ENCODE measurements around the gene ATRN. TPM values are rescaled to one million over a fixed set of nuclear protein-coding genes. Genes with fewer than 3 reads are reported as not detected.
A peak's percentile ranks its signal among the peaks of the same experiment; 100 is the strongest.

Gene ATRN
- total RNA-seq, 1 experiment from 2014 or later: 21.6 TPM

GRCh38 chr20:3681352-3681930 is 210.6 kb downstream of the ATRN start:
- in situ Hi-C loops (cut with HindIII; ENCODE audit: low sequenced_read_pairs): no loop called here
- no peak for DNase-seq (ENCODE audit: low spot score)

DNA sequence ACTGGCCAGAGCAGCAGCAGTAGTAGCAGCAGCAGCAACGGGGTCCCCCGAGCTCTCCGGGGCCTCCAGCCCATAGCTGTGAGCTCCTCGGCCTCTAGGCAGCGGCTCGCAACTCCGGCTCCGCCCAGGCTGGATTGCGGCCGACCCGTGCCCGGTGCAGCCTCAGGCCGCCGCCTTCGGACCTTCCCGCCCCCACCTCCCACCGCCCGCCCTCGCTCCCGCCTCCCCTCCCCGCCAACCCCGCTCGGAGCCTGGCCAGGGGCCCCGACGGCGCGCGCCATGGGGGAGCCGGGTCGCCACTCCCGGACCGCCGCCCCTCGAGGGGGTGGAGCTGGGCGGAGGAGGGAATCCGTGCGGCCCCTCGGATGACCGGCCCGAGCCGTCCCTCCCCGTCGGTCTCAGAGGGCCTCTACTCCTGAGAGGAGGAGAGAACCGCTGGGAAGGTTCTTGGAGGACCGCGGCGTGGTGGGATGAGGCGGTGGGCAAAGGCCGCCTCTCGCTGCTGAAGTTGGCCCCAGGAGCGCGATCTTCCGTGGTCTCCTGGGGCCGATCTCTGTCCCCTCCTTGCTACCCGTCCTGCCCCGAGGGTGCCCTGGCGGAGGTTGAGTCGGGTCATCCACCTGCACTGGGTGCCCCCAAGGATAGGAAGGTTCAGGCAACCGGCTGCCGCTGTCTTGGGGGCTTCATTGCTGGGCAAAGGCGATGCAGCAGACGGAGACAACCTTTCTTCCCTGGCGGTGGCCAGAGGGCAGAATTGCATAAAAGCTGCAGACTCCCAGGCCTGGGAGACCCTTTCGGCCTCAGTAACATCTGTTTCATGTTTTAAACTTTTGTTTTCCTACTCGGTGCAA is 211.3 kb downstream of the ATRN start, which contains the start of gene ADAM33:
Gene ADAM33 (minus strand): TSS at position 80 of the 851 bp plus-strand sequence. CDS start 6 bp downstream, at position 74.
- in situ Hi-C loops (cut with HindIII; ENCODE audit: low sequenced_read_pairs): no loop called here
- no peak for DNase-seq (ENCODE audit: low spot score)

DNA sequence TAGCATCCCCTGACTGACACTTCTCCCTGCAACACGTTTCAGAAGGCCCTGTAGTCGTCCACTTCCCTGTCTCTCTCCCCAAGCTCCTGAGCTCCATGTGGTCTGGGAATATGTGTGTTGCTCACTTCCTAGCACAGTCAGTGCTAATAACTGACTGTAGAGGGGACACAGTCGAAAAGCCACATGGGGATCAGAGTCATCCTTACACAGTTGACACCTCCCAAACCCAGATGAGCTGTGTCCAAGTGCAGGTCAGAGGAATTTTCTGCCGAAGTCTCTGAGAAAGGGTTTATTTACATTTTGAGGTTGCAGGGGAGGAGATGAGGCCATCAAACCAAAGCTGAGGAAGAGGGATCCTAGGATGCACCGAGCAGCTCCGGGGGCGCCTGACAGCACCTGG is 214.5 kb downstream of the ATRN start:
- in situ Hi-C loops (cut with HindIII; ENCODE audit: low sequenced_read_pairs): no loop called here
- no peak for DNase-seq (ENCODE audit: low spot score)

GRCh38 chr20:3686421-3686820 is 215.6 kb downstream of the ATRN start:
- DNase-seq (ENCODE audit: low spot score): no peak
- in situ Hi-C loops (cut with HindIII; ENCODE audit: low sequenced_read_pairs): no loop called here

DNA sequence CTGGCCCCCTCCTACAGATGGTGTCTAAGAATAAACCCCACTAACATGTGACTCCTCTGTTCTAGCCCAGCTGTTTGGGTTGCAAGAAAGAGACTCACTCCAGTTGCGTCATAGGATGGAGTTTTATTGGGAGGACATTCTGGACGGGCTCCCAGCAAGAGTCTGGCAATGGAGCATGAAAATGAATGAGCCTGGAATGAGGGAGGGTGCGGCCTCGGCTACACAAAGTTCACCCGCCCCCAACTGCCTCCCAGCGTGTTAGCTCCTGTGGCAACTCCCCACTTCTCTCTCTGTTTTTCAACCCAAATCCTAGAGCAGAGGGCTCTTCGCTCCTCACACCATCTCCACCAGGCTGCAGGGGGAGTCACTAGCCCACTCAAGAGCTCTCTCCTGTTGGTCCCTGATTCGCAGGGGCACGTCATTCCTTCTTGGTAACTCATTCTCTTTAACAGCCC is 216.1 kb downstream of the ATRN start:
- peak; percentile 21 for DNase-seq (ENCODE audit: low spot score)
- in situ Hi-C loops (cut with HindIII; ENCODE audit: low sequenced_read_pairs): no loop called here

GRCh38 chr20:3687655-3688054 is 216.8 kb downstream of the ATRN start:
- peak; percentile 25 for DNase-seq (ENCODE audit: low spot score)
- in situ Hi-C loops (cut with HindIII; ENCODE audit: low sequenced_read_pairs): no loop called here

DNA sequence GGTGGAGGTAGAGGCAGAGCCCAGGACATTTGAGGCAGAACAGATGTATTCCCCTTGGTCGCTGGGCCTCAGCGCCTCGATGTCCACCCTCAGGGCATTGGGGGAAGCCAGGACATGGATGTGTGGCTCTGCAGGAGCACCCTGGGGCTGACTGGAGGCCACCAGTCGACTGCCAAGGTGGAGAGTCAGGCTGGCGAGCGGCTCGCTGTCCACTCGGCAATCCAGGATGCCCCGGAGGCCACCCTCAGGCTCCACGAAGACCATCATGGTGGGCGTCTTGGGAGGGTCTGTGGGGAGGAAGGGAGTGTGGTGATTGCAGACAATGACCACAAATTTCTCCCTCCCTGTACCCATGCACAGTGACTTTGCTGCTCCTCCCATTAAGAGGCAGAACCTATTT is 219.2 kb downstream of the ATRN start:
- DNase-seq (ENCODE audit: low spot score): no peak
- in situ Hi-C loops (cut with HindIII; ENCODE audit: low sequenced_read_pairs): no loop called here

- in situ Hi-C loops (cut with HindIII; ENCODE audit: low sequenced_read_pairs): no loop called here
- DNase-seq (ENCODE audit: low spot score): no peak
Measured at GRCh38 chr20:3690413-3690812, 219.6 kb downstream of the ATRN start.

DNA sequence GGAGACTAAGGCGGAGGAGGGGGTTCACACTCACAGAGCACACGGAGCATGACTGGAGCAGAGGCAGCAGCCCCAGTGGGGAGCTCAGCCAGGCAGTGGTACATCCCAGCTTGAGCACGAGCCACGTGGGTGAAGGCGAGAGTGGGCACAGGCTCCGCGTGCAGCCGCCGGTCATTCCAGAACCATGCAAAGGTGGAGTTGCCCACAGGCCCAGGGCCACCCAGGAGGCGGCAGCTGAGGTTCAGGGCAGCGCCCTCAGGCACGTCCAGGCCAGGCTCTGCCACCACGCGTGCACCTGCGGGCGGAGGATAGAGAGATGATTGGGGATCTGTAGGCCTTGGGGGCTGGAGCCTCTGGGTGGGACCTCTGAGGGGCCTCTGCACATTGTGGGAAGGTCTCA is 220.5 kb downstream of the ATRN start:
- no peak for DNase-seq (ENCODE audit: low spot score)
- in situ Hi-C loops (cut with HindIII; ENCODE audit: low sequenced_read_pairs): no loop called here

DNA sequence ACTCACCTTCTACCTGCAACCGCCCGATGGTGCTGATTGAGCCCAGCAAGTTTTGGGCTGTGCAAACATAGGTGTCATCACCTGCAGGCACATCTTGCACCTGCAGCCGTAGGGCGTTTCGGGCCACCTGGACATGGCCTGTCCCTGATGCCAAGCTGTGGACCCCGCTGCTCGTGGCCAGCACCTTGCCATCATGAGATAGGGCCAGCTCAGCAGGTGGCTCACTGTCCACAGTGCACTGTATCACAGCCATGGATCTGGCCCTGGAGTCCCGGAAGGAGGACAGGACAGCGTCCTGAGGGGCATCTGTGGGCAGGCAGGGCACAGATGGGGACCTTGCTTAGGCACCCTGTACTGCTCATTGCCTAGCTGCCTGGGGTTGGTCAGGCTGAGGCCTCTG is 221.1 kb downstream of the ATRN start:
- DNase-seq (ENCODE audit: low spot score): no peak
- in situ Hi-C loops (cut with HindIII; ENCODE audit: low sequenced_read_pairs): no loop called here

- DNase-seq (ENCODE audit: low spot score): no peak
- in situ Hi-C loops (cut with HindIII; ENCODE audit: low sequenced_read_pairs): no loop called here
Measured at GRCh38 chr20:3692706-3693294, 222.0 kb downstream of the ATRN start.

DNA sequence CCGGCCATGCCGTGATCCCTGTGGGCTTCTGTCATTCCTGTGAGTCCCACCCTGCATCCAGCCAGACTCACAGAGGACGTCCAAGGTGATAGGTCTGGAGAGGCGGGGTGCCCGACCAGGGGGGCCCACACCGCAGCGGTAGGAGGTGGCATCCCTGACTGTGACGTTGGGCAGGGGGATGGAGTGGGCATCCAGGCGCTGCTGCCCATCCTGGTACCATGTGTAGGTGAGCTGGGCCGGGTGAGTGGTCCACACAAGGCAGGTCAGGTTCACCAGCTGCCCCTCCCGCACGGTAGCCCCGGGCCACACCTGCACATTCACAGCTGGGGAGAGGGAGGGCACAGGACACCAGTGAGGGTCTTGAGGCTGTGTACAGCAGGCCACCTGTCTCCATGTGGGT is 222.6 kb downstream of the ATRN start:
- DNase-seq (ENCODE audit: low spot score): no peak
- in situ Hi-C loops (cut with HindIII; ENCODE audit: low sequenced_read_pairs): no loop called here

GRCh38 chr20:3694864-3695263 is 224.0 kb downstream of the ATRN start:
- in situ Hi-C loops (cut with HindIII; ENCODE audit: low sequenced_read_pairs): no loop called here
- no peak for DNase-seq (ENCODE audit: low spot score)

DNA sequence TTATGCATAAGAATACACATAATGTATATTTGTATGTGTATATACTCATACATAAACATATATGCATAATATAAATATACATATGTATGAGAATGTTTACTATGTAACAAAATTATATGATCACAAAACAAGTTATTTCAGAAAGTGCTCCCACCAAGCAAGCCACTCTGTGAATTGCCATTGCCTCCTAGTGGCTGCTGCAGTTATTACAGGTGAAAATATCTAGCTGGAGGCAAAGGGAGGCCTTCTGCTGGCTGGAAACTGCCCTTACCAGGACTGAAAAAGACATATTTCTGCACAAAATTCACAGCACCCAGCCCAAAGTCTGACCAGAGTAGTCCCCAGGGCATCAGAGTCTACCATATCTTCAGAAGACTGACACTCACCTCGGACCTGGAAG is 225.4 kb downstream of the ATRN start:
- in situ Hi-C loops (cut with HindIII; ENCODE audit: low sequenced_read_pairs): no loop called here
- DNase-seq (ENCODE audit: low spot score): no peak

GRCh38 chr20:3696745-3697587 is 226.1 kb downstream of the ATRN start:
- DNase-seq (ENCODE audit: low spot score): no peak
- in situ Hi-C loops (cut with HindIII; ENCODE audit: low sequenced_read_pairs): no loop called here

GRCh38 chr20:3697588-3698305 is 226.9 kb downstream of the ATRN start:
- no peak for DNase-seq (ENCODE audit: low spot score)
- in situ Hi-C loops (cut with HindIII; ENCODE audit: low sequenced_read_pairs): no loop called here

GRCh38 chr20:3698591-3699001 is 227.8 kb downstream of the ATRN start:
- DNase-seq (ENCODE audit: low spot score): no peak
- in situ Hi-C loops (cut with HindIII; ENCODE audit: low sequenced_read_pairs): no loop called here

- in situ Hi-C loops (cut with HindIII; ENCODE audit: low sequenced_read_pairs): no loop called here
- no peak for DNase-seq (ENCODE audit: low spot score)
Measured at GRCh38 chr20:3699037-3699436, 228.2 kb downstream of the ATRN start.

All from G401 (cell line).